ENCODE results near the gene ADCYAP1R1. TPM values are rescaled to one million over a fixed set of nuclear protein-coding genes. Genes with fewer than 3 reads are reported as not detected.
"Not testable (repeated sequence)": the region's sequence is repeated elsewhere in the genome, so short reads cannot be mapped to it uniquely, and the experiment has no call there.

ADCYAP1R1 gene
- total RNA-seq, 1 experiment from 2014 or later: not detected

- in situ Hi-C loops (cut with HindIII; ENCODE audit: low pct_unique_long_range_greater_than_20kb, low sequenced_read_pairs): no loop called here
- no peak for DNase-seq (ENCODE audit: low read depth)
Measured at GRCh38 chr7:31146030-31146429, 93.9 kb downstream of the ADCYAP1R1 start.

GRCh38 chr7:31146538-31146937 is 94.4 kb downstream of the ADCYAP1R1 start:
- in situ Hi-C loops (cut with HindIII; ENCODE audit: low pct_unique_long_range_greater_than_20kb, low sequenced_read_pairs): no loop called here
- DNase-seq (ENCODE audit: low read depth): no peak

GRCh38 chr7:31151849-31152248 is 99.7 kb downstream of the ADCYAP1R1 start:
- in situ Hi-C loops (cut with HindIII; ENCODE audit: low pct_unique_long_range_greater_than_20kb, low sequenced_read_pairs): no loop called here
- DNase-seq (ENCODE audit: low read depth): no peak

GRCh38 chr7:31153318-31153717 is 101.2 kb downstream of the ADCYAP1R1 start:
- DNase-seq (ENCODE audit: low read depth); in situ Hi-C loops (cut with HindIII; ENCODE audit: low pct_unique_long_range_greater_than_20kb, low sequenced_read_pairs): not testable (repeated sequence)

- in situ Hi-C loops (cut with HindIII; ENCODE audit: low pct_unique_long_range_greater_than_20kb, low sequenced_read_pairs): no loop called here
- DNase-seq (ENCODE audit: low read depth): no peak
Measured at GRCh38 chr7:31160941-31161340, 108.8 kb downstream of the ADCYAP1R1 start.

Other genes starting within 250 kb of the ADCYAP1R1 start
- 0.32 TPM in 1 of 2 replicates, not detected in the other for gene AQP1, start 140.5 kb upstream of the ADCYAP1R1 start, total RNA-seq (2014; rRNA removed; shearing (Covaris generic); ENCODE audit: low replicate concordance)
- gene GHRHR, start 88.4 kb upstream of the ADCYAP1R1 start, total RNA-seq (2014; rRNA removed; shearing (Covaris generic); ENCODE audit: low replicate concordance): not detected in 2 replicates

Measured in Caki2 (cell line).